K562 (cell line): Measurements from ENCODE around the gene CPSF4.

Experiments
- EGR1 ChIP-seq: fragments of 450-650 bp; conservative IDR thresholded peaks from 2 replicates; pipeline ENCODE4 v1.6.1; 2017; ENCODE audit warnings: mild to moderate bottlenecking
- KAT2B ChIP-seq: IDR thresholded peaks from one replicate; pipeline ENCODE4 v1.6.1; 2012; ENCODE audit warnings: low read depth, mild to moderate bottlenecking, control low read depth, inconsistent platforms, low read length, moderate library complexity
- NKRF ChIP-seq: fragments of 450-650 bp; IDR thresholded peaks from 2 replicates; pipeline ENCODE4 v1.6.1; 2016; ENCODE audit warnings: borderline replicate concordance
- SIN3A ChIP-seq, 2 experiments: fragments of 150-350 bp in 1 of 2; IDR thresholded peaks; 2 replicates each; pipeline ENCODE4 v1.6.1; 2011 to 2016; ENCODE audit warnings: borderline replicate concordance in 2 of 2, low read depth in 2 of 2, low read length in 2 of 2, mild to moderate bottlenecking in 2 of 2, moderate library complexity in 2 of 2; ENCODE audit not compliant: control insufficient read depth in 1 of 2
- TF ChIP-seq, protein P1 (sequence below), 3 experiments: IDR thresholded peaks in 2 of 3; conservative IDR thresholded peaks in 1 of 3; 2 replicates each; pipeline ENCODE4 v1.5.1; 2011 to 2012; ENCODE audit warnings: low read length in 3 of 3, mild to moderate bottlenecking in 3 of 3, control low read depth in 2 of 3, improper control_type of control experiment in 1 of 3, inconsistent platforms in 1 of 3, low read depth in 1 of 3, mixed read lengths in 1 of 3, moderate library complexity in 1 of 3; ENCODE audit not compliant: insufficient read depth in 2 of 3
- TF ChIP-seq, protein P2 (sequence below): fragments of 250-450 bp; sonication (Bioruptor Pico); IDR thresholded peaks from 2 replicates; pipeline ENCODE4 v1.4.0; 2020; ENCODE audit warnings: mild to moderate bottlenecking, moderate library complexity

DNA sequence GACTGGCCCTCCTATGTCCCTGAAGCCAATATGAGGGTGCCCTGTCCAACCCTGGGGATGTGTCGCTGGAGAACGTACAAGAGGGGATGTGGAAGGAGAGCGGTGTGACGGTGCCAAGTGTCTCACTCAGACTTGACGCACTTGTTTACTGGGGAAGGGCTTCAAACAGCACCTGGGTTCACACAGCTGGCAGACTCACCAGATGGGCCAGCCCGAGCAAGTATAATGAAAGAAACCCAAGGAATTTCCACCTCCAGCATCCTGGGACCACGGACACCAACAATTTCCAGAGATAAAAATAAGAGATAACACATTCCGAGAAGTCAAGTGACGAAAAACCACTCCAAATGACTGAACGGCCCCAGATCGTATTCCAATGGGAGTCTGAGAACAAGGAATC, 21.9 kb downstream of the CPSF4 start:
- TF ChIP-seq, protein P1, sequence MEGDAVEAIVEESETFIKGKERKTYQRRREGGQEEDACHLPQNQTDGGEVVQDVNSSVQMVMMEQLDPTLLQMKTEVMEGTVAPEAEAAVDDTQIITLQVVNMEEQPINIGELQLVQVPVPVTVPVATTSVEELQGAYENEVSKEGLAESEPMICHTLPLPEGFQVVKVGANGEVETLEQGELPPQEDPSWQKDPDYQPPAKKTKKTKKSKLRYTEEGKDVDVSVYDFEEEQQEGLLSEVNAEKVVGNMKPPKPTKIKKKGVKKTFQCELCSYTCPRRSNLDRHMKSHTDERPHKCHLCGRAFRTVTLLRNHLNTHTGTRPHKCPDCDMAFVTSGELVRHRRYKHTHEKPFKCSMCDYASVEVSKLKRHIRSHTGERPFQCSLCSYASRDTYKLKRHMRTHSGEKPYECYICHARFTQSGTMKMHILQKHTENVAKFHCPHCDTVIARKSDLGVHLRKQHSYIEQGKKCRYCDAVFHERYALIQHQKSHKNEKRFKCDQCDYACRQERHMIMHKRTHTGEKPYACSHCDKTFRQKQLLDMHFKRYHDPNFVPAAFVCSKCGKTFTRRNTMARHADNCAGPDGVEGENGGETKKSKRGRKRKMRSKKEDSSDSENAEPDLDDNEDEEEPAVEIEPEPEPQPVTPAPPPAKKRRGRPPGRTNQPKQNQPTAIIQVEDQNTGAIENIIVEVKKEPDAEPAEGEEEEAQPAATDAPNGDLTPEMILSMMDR (IDR thresholded peaks at IDR 0.05 in 2 of 3, conservative IDR thresholded peaks at IDR 0.05 in 1 of 3; ENCODE audit: insufficient read depth in 2 of 3, low read depth in 1 of 3, low read length in 3 of 3) = no peak
- TF ChIP-seq NKRF (no peak), KAT2B (no peak), EGR1 (no peak), SIN3A (IDR thresholded peaks at IDR 0.05; ENCODE audit: borderline replicate concordance in 2 of 2, control insufficient read depth in 1 of 2, low read depth in 2 of 2, low read length in 2 of 2) (no peak)
- TF ChIP-seq, protein P2, sequence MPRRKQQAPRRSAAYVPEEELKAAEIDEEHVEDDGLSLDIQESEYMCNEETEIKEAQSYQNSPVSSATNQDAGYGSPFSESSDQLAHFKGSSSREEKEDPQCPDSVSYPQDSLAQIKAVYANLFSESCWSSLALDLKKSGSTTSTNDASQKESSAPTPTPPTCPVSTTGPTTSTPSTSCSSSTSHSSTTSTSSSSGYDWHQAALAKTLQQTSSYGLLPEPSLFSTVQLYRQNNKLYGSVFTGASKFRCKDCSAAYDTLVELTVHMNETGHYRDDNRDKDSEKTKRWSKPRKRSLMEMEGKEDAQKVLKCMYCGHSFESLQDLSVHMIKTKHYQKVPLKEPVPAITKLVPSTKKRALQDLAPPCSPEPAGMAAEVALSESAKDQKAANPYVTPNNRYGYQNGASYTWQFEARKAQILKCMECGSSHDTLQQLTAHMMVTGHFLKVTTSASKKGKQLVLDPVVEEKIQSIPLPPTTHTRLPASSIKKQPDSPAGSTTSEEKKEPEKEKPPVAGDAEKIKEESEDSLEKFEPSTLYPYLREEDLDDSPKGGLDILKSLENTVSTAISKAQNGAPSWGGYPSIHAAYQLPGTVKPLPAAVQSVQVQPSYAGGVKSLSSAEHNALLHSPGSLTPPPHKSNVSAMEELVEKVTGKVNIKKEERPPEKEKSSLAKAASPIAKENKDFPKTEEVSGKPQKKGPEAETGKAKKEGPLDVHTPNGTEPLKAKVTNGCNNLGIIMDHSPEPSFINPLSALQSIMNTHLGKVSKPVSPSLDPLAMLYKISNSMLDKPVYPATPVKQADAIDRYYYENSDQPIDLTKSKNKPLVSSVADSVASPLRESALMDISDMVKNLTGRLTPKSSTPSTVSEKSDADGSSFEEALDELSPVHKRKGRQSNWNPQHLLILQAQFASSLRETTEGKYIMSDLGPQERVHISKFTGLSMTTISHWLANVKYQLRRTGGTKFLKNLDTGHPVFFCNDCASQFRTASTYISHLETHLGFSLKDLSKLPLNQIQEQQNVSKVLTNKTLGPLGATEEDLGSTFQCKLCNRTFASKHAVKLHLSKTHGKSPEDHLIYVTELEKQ (CRISPR knock-in tag) = no peak
